Fibroblast of mammary gland (primary cell): Measurements from ENCODE around the gene ADSS1.

ENCODE experiments used
- DNase-seq: peaks from one replicate; pipeline ENCODE4 v3.0.0-alpha.2; 2010; ENCODE audit warnings: low read depth
- H3K4me3 ChIP-seq: 2 replicates; pipeline ENCODE4 v1.5.1; 2011; ENCODE audit warnings: low read depth, mild to moderate bottlenecking, low read length, moderate library complexity; ENCODE audit not compliant: control insufficient read depth
- CTCF ChIP-seq: conservative IDR thresholded peaks from 2 replicates; pipeline ENCODE4 v1.5.1; 2011; ENCODE audit warnings: low read depth, low read length, inconsistent platforms; ENCODE audit not compliant: control insufficient read depth, insufficient read depth

The ADSS1 gene

GRCh38 chr14:104696671-104697316 lies 27.2 kb upstream of the ADSS1 start:
- DNase-seq: no peak
- TF ChIP-seq CTCF: no peak
- no peak overlapping the region for H3K4me3 ChIP-seq

GRCh38 chr14:104697317-104697703 lies 26.7 kb upstream of the ADSS1 start:
- no peak overlapping the region for H3K4me3 ChIP-seq
- no peak for DNase-seq
- no peak for TF ChIP-seq CTCF

GRCh38 chr14:104697892-104698583 lies 26.0 kb upstream of the ADSS1 start:
- TF ChIP-seq CTCF: no peak
- H3K4me3 ChIP-seq: no peak overlapping the region
- DNase-seq: no peak

- DNase-seq: no peak
- no peak overlapping the region for H3K4me3 ChIP-seq
- TF ChIP-seq CTCF: no peak
Measured at GRCh38 chr14:104698688-104699425, 25.2 kb upstream of the ADSS1 start.

GRCh38 chr14:104699426-104699748 lies 24.6 kb upstream of the ADSS1 start:
- TF ChIP-seq CTCF: no peak
- no peak for DNase-seq
- H3K4me3 ChIP-seq: no peak overlapping the region

GRCh38 chr14:104700225-104700651 lies 23.8 kb upstream of the ADSS1 start:
- no peak overlapping the region for H3K4me3 ChIP-seq
- no peak for TF ChIP-seq CTCF
- DNase-seq: no peak
